ENCODE data around the gene ARL6IP4.

ARL6IP4 gene

GRCh38 chr12:122946690-122947341 is 33.7 kb upstream of the ARL6IP4 start:
- H3K27ac ChIP-seq, result peak overlapping the region; percentile 57 to 67
- H3K4me1 ChIP-seq, result peaks cover 9 to 29% (median 15%) of the 10 kb centered on the region in 4 donors
- no peaks in the 10 kb centered on the region for H3K9me3 ChIP-seq
- no peak overlapping the region for H3K4me3 ChIP-seq
- intact Hi-C loops (cut with DNase I; ENCODE audit: low total_unique reads), result no loop called here
- DNase-seq, result peak; percentile 96 to 97
- H3K27me3 ChIP-seq, result no peaks in the 10 kb centered on the region
- peak; percentile 17 to 29 for TF ChIP-seq CTCF (IDR thresholded peaks at IDR 0.05)
- no peaks in the 10 kb centered on the region for H3K36me3 ChIP-seq

- Histone ChIP-seq H3K9me3 (no peaks in the 10 kb centered on the region), H3K27me3 (no peaks in the 10 kb centered on the region), H3K4me1 (peaks cover 9 to 32% (median 15%) of the 10 kb centered on the region in 4 donors), H3K4me3 (no peak overlapping the region), H3K27ac (peak overlapping the region; percentile 57 to 67), H3K36me3 (no peaks in the 10 kb centered on the region)
- intact Hi-C loops (cut with DNase I; ENCODE audit: low total_unique reads), result no loop called here
- no peak for TF ChIP-seq CTCF (IDR thresholded peaks at IDR 0.05)
- DNase-seq, result peak; percentile 63 to 80
These were observed 33.1 kb upstream of the ARL6IP4 start for GRCh38 chr12:122947352-122947792.

- H3K36me3 ChIP-seq, result no peaks in the 10 kb centered on the region
- no peak for DNase-seq
- no peaks in the 10 kb centered on the region for H3K27me3 ChIP-seq
- peaks cover 9 to 32% (median 15%) of the 10 kb centered on the region in 4 donors for H3K4me1 ChIP-seq
- H3K27ac ChIP-seq, result no peak overlapping the region
- H3K9me3 ChIP-seq, result no peaks in the 10 kb centered on the region
- TF ChIP-seq CTCF (IDR thresholded peaks at IDR 0.05), result no peak
- no peak overlapping the region for H3K4me3 ChIP-seq
- intact Hi-C loops (cut with DNase I; ENCODE audit: low total_unique reads), result no loop called here
These were observed 31.9 kb upstream of the ARL6IP4 start for GRCh38 chr12:122948605-122949004.

GRCh38 chr12:122949405-122949804 is 31.1 kb upstream of the ARL6IP4 start:
- H3K4me1 ChIP-seq, result peaks cover 9 to 26% (median 15%) of the 10 kb centered on the region in 4 donors
- H3K27ac ChIP-seq, result no peak overlapping the region
- no peak for TF ChIP-seq CTCF (IDR thresholded peaks at IDR 0.05)
- H3K9me3 ChIP-seq, result no peaks in the 10 kb centered on the region
- no peaks in the 10 kb centered on the region for H3K27me3 ChIP-seq
- no peaks in the 10 kb centered on the region for H3K36me3 ChIP-seq
- intact Hi-C loops (cut with DNase I; ENCODE audit: low total_unique reads), result no loop called here
- no peak overlapping the region for H3K4me3 ChIP-seq
- DNase-seq, result no peak

- Histone ChIP-seq H3K4me1 (peaks cover 9 to 21% (median 15%) of the 10 kb centered on the region in 4 donors), H3K4me3 (no peak overlapping the region), H3K27ac (no peak overlapping the region), H3K27me3 (no peaks in the 10 kb centered on the region), H3K36me3 (no peaks in the 10 kb centered on the region), H3K9me3 (no peaks in the 10 kb centered on the region)
- DNase-seq, result no peak
- no peak for TF ChIP-seq CTCF (IDR thresholded peaks at IDR 0.05)
- intact Hi-C loops (cut with DNase I; ENCODE audit: low total_unique reads), result no loop called here
These were observed 30.4 kb upstream of the ARL6IP4 start for GRCh38 chr12:122949816-122950675.

Data from tibial artery (tissue), 4 donors.